Panc1 (cell line): ENCODE measurements around the gene KRT10. TPM values are rescaled to one million over a fixed set of nuclear protein-coding genes. Genes with fewer than 3 reads are reported as not detected.
A peak's percentile ranks its signal among the peaks of the same experiment; 100 is the strongest.

Experiments
- ATAC-seq: fragments of 200-7000 bp; cut with Tn5 transposase; 2 replicates; pipeline ENCODE4 v1.9.1; 2020; ENCODE audit warnings: mild to moderate bottlenecking, moderate library complexity
- BruUV-seq: library from RNA; stranded (reverse); fragments of 400-500 nt; replicated peaks from 2 replicates; lab custom pipeline; 2021; lab: Mats Ljungman, UMichigan
- CTCF ChIA-PET: fragments of 300-600 bp; sonication (Branson Sonifier 250); formaldehyde crosslinking; loops from one replicate; lab custom pipeline; 2022; ENCODE audit warnings: antibody characterized with exemption; lab: Charles Lee
- POLR2A ChIA-PET: fragments of 300-600 bp; sonication (Branson Sonifier 250); formaldehyde crosslinking; loops from one replicate; lab custom pipeline; 2022; ENCODE audit warnings: antibody characterized with exemption; lab: Charles Lee
- DNase-seq: peaks from one replicate; pipeline ENCODE4 v3.0.0-alpha.2; 2010; ENCODE audit warnings: low read depth, low spot score
- H3K27ac ChIP-seq: 2 replicates; pipeline ENCODE4 v1.5.1; 2011; ENCODE audit warnings: mild to moderate bottlenecking, low read length, inconsistent platforms
- H3K27me3 ChIP-seq: fragments of 200-500 bp; sonication (Bioruptor generic); 2 replicates; pipeline ENCODE4 v1.6.0; 2014; ENCODE audit warnings: low read length, inconsistent platforms; ENCODE audit not compliant: control insufficient read depth, insufficient read depth
- H3K36me3 ChIP-seq: fragments of 200-500 bp; sonication (Bioruptor generic); 2 replicates; pipeline ENCODE4 v1.5.1; 2014; ENCODE audit warnings: inconsistent platforms, mild to moderate bottlenecking, low read length, moderate library complexity; ENCODE audit not compliant: control insufficient read depth, insufficient read depth
- H3K4me1 ChIP-seq: 2 replicates; pipeline ENCODE4 v1.5.1; 2011; ENCODE audit warnings: inconsistent platforms, mild to moderate bottlenecking, low read length, moderate library complexity; ENCODE audit not compliant: control insufficient read depth, insufficient read depth
- H3K4me3 ChIP-seq, 2 experiments: 2 replicates each; pipeline ENCODE4 v1.5.1; 2011 to 2012; ENCODE audit warnings: low read depth in 2 of 2, low read length in 2 of 2, mild to moderate bottlenecking in 2 of 2, inconsistent platforms in 1 of 2, moderate library complexity in 1 of 2
- H3K9me3 ChIP-seq: fragments of 200-500 bp; sonication (Bioruptor generic); 2 replicates; pipeline ENCODE4 v1.5.1; 2014; ENCODE audit warnings: low read depth, mild to moderate bottlenecking, inconsistent platforms, low read length, moderate library complexity; ENCODE audit not compliant: control insufficient read depth, insufficient read depth
- POLR2AphosphoS5 ChIP-seq: IDR thresholded peaks from 2 replicates; pipeline ENCODE4 v1.6.1; 2012; ENCODE audit warnings: mild to moderate bottlenecking, low read depth, low read length, moderate library complexity
- SIN3A ChIP-seq: IDR thresholded peaks from 2 replicates; pipeline ENCODE4 v1.6.1; 2012; ENCODE audit warnings: low read depth, mild to moderate bottlenecking, low read length, moderate library complexity, borderline replicate concordance; ENCODE audit not compliant: insufficient read depth
- TCF7L2 ChIP-seq: IDR thresholded peaks from 2 replicates; pipeline ENCODE4 v1.6.1; 2011; ENCODE audit warnings: mild to moderate bottlenecking, low read depth, low read length, inconsistent platforms
- in situ Hi-C: cut with HindIII; loops from 2 replicates; pipeline ENCODE4 v1.10.0; 2016; ENCODE audit warnings: low sequenced_read_pairs, low pct_unique_long_range_greater_than_20kb
- intact Hi-C: fragments of 100-400 bp; cut with micrococcal nuclease; formaldehyde crosslinking; loops from one replicate; pipeline ENCODE4 v1.10.0; 2022; ENCODE audit not compliant: unreplicated experiment
- total RNA-seq: library from RNA; stranded (reverse); gene quantifications from one replicate; pipeline ENCODE4 v1.2.1, GENCODE V29; 2021; ENCODE audit not compliant: unreplicated experiment
- TF ChIP-seq, protein P1 (sequence below): fragments of 450-650 bp; IDR thresholded peaks from 2 replicates; pipeline ENCODE4 v1.5.1; 2017; ENCODE audit warnings: mild to moderate bottlenecking
- TF ChIP-seq, protein P2 (sequence below), 2 experiments: IDR thresholded peaks; 2 replicates each; pipeline ENCODE4 v1.6.1; 2011 to 2012; ENCODE audit warnings: low read depth in 2 of 2, control low read depth in 1 of 2, low read length in 1 of 2, mild to moderate bottlenecking in 1 of 2, moderate library complexity in 1 of 2; ENCODE audit not compliant: insufficient read depth in 1 of 2

Gene KRT10
- total RNA-seq, 1 experiment from 2014 or later = 70.8 TPM

DNA sequence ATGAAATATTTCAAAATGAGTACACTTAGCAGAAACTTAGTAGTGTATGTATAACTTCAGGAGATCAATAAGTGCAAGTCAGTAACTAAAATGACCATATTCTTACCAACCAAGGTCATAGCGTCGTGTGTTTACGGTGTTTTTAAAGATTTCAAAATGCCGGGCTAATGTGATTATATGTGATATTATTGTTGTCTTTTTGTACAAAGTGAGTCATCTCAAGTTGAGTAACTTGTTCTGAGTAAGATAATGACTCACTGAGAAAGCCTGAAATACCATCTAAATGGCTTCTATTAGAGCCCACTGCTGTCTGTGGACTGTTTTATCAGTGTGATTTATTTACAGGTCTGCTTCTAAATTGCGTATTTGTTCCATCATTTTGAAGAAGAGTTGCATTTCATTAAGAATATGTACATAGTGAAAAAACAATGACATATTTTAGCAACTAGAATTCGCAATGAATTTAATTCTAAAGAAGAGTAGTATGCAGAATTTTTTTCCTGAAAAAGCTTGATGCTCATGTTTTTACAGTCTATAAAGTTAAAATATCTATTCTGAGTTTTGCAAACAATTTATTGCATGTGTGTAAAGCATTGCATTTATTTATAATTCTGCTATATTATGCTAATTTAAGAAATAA, 31.9 kb upstream of the KRT10 start:
- peaks cover 5% of the 10 kb centered on the region; the same call in 1 of the 2 replicates for H3K4me1 ChIP-seq

DNA sequence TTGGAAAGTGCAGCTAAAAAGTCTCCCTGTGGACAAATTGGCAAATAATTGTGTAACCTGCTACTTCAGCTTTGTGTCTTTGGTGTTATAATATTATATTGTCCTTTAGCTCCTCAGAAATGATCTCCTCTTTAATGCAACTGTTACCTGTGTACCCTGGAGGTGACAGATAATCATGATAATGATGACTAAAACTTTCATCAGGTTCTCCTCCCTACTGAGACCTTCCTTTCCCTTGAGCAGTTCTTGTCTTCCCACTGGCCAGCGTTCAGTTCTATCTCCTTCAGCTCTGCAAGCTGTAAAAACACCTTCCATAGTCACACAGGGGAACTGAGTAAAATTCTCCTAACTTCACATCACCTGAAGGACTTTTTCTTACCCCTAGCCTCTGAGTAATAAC, 29.9 kb upstream of the KRT10 start:
- no peak for TF ChIP-seq SIN3A
- TF ChIP-seq, protein P1, sequence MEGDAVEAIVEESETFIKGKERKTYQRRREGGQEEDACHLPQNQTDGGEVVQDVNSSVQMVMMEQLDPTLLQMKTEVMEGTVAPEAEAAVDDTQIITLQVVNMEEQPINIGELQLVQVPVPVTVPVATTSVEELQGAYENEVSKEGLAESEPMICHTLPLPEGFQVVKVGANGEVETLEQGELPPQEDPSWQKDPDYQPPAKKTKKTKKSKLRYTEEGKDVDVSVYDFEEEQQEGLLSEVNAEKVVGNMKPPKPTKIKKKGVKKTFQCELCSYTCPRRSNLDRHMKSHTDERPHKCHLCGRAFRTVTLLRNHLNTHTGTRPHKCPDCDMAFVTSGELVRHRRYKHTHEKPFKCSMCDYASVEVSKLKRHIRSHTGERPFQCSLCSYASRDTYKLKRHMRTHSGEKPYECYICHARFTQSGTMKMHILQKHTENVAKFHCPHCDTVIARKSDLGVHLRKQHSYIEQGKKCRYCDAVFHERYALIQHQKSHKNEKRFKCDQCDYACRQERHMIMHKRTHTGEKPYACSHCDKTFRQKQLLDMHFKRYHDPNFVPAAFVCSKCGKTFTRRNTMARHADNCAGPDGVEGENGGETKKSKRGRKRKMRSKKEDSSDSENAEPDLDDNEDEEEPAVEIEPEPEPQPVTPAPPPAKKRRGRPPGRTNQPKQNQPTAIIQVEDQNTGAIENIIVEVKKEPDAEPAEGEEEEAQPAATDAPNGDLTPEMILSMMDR = no peak
- no peak for TF ChIP-seq POLR2AphosphoS5
- no peak for TF ChIP-seq TCF7L2
- TF ChIP-seq, protein P2, sequence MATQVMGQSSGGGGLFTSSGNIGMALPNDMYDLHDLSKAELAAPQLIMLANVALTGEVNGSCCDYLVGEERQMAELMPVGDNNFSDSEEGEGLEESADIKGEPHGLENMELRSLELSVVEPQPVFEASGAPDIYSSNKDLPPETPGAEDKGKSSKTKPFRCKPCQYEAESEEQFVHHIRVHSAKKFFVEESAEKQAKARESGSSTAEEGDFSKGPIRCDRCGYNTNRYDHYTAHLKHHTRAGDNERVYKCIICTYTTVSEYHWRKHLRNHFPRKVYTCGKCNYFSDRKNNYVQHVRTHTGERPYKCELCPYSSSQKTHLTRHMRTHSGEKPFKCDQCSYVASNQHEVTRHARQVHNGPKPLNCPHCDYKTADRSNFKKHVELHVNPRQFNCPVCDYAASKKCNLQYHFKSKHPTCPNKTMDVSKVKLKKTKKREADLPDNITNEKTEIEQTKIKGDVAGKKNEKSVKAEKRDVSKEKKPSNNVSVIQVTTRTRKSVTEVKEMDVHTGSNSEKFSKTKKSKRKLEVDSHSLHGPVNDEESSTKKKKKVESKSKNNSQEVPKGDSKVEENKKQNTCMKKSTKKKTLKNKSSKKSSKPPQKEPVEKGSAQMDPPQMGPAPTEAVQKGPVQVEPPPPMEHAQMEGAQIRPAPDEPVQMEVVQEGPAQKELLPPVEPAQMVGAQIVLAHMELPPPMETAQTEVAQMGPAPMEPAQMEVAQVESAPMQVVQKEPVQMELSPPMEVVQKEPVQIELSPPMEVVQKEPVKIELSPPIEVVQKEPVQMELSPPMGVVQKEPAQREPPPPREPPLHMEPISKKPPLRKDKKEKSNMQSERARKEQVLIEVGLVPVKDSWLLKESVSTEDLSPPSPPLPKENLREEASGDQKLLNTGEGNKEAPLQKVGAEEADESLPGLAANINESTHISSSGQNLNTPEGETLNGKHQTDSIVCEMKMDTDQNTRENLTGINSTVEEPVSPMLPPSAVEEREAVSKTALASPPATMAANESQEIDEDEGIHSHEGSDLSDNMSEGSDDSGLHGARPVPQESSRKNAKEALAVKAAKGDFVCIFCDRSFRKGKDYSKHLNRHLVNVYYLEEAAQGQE (IDR thresholded peaks at IDR 0.05; ENCODE audit: insufficient read depth in 1 of 2, low read depth in 2 of 2, low read length in 1 of 2) = no peak
- POLR2A ChIA-PET = no interaction called here
- BruUV-seq = no TSS peak

More for the DNA sequence above, 31.9 kb upstream of the KRT10 start:
- Histone ChIP-seq H3K27me3 (no peaks in the 10 kb centered on the region), H3K27ac (no peak overlapping the region), H3K36me3 (no peaks in the 10 kb centered on the region), H3K4me3 (no peak overlapping the region), H3K9me3 (no peaks in the 10 kb centered on the region)
- ATAC-seq = peak; percentile 85
- TF ChIP-seq, protein P1 = no peak
- TF ChIP-seq TCF7L2 (no peak), SIN3A (no peak), POLR2AphosphoS5 (no peak)
- TF ChIP-seq, protein P2 (IDR thresholded peaks at IDR 0.05; ENCODE audit: insufficient read depth in 1 of 2, low read depth in 2 of 2, low read length in 1 of 2) = no peak
- CTCF ChIA-PET = no interaction called here
- in situ Hi-C loops (no loop called here), intact Hi-C loops (loop anchor here (5.0 kb wide), 1 partner anchor 52 kb away; no protein-coding TSS in a partner anchor)
- no TSS peak for BruUV-seq
- peak; percentile 50 for DNase-seq
- POLR2A ChIA-PET = no interaction called here

More for the DNA sequence above, 29.9 kb upstream of the KRT10 start:
- no peaks in the 10 kb centered on the region for H3K27me3 ChIP-seq
- H3K27ac ChIP-seq = no peak overlapping the region
- no peaks in the 10 kb centered on the region for H3K9me3 ChIP-seq
- DNase-seq = no peak
- in situ Hi-C loops = no loop called here
- intact Hi-C loops = loop anchor here (5.0 kb wide), 1 partner anchor 50 kb away; no protein-coding TSS in a partner anchor
- ATAC-seq = no peak
- no peaks in the 10 kb centered on the region for H3K36me3 ChIP-seq
- H3K4me3 ChIP-seq = no peak overlapping the region
- CTCF ChIA-PET = no interaction called here
- H3K4me1 ChIP-seq = peaks cover 5% of the 10 kb centered on the region; the same call in 1 of the 2 replicates
